Gastrocnemius medialis (tissue), 4 donors: Measurements from ENCODE around the gene CCDC154.

Experiments
- POLR2A ChIP-seq, 2 donors: fragments of 450-650 bp; IDR thresholded peaks; one replicate each; pipeline ENCODE4 v1.6.1; 2017; ENCODE audit warnings: antibody characterized with exemption in 2 of 2, mild to moderate bottlenecking in 2 of 2, moderate library complexity in 2 of 2
- TF ChIP-seq, protein P1 (sequence below), 5 experiments: fragments of 450-650 bp in 3 of 5; fragments of 200-600 bp in 2 of 5; sonication (generic) in 2 of 5; IDR thresholded peaks in 4 of 5; conservative IDR thresholded peaks in 1 of 5; 1 replicate in 4 of 5; 2 replicates in 1 of 5; pipeline ENCODE4 v1.5.1; 2016 to 2019; ENCODE audit warnings: antibody characterized with exemption in 5 of 5, mild to moderate bottlenecking in 3 of 5, moderate library complexity in 3 of 5

GRCh38 chr16:1429631-1430030, 14.7 kb downstream of the CCDC154 start:
- TF ChIP-seq, protein P1, sequence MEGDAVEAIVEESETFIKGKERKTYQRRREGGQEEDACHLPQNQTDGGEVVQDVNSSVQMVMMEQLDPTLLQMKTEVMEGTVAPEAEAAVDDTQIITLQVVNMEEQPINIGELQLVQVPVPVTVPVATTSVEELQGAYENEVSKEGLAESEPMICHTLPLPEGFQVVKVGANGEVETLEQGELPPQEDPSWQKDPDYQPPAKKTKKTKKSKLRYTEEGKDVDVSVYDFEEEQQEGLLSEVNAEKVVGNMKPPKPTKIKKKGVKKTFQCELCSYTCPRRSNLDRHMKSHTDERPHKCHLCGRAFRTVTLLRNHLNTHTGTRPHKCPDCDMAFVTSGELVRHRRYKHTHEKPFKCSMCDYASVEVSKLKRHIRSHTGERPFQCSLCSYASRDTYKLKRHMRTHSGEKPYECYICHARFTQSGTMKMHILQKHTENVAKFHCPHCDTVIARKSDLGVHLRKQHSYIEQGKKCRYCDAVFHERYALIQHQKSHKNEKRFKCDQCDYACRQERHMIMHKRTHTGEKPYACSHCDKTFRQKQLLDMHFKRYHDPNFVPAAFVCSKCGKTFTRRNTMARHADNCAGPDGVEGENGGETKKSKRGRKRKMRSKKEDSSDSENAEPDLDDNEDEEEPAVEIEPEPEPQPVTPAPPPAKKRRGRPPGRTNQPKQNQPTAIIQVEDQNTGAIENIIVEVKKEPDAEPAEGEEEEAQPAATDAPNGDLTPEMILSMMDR (IDR thresholded peaks at IDR 0.05 in 4 of 5, conservative IDR thresholded peaks at IDR 0.05 in 1 of 5), result no peak
- TF ChIP-seq POLR2A (IDR thresholded peaks at IDR 0.05), result no peak
